ENCODE measurements around the gene TDRD15.
"Not testable (repeated sequence)": the region's sequence is repeated elsewhere in the genome, so short reads cannot be mapped to it uniquely, and the experiment has no call there.

The TDRD15 gene

GRCh38 chr2:21148718-21149117, 24.9 kb downstream of the TDRD15 start:
- no peak for DNase-seq

- DNase-seq: not testable (repeated sequence)
Observed at GRCh38 chr2:21151234-21151633, 27.5 kb downstream of the TDRD15 start.

GRCh38 chr2:21155365-21156136, 31.8 kb downstream of the TDRD15 start:
- DNase-seq: no peak

- no peak for DNase-seq
Observed at GRCh38 chr2:21161122-21161521, 37.4 kb downstream of the TDRD15 start.

- no peak for DNase-seq
Observed at GRCh38 chr2:21161832-21162614, 38.3 kb downstream of the TDRD15 start.

GRCh38 chr2:21162615-21162878, 38.8 kb downstream of the TDRD15 start:
- DNase-seq: no peak

- DNase-seq: no peak
Observed at GRCh38 chr2:21163213-21163612, 39.4 kb downstream of the TDRD15 start.

GRCh38 chr2:21165350-21165749, 41.6 kb downstream of the TDRD15 start:
- no peak for DNase-seq

- DNase-seq: no peak
Observed at GRCh38 chr2:21175895-21176646, 52.3 kb downstream of the TDRD15 start.

- no peak for DNase-seq
Observed at GRCh38 chr2:21181957-21182356, 58.2 kb downstream of the TDRD15 start.

- DNase-seq: no peak
Observed at GRCh38 chr2:21183306-21183705, 59.5 kb downstream of the TDRD15 start.

GRCh38 chr2:21183726-21184125, 60.0 kb downstream of the TDRD15 start:
- no peak for DNase-seq

GRCh38 chr2:21191535-21191934, 67.8 kb downstream of the TDRD15 start:
- DNase-seq: no peak
